ENCODE data around the gene YWHAE.

- TF ChIP-seq POLR2A (IDR thresholded peaks at IDR 0.05; ENCODE audit: low read depth, low read length) (no peak), POLR2AphosphoS5 (IDR thresholded peaks at IDR 0.05; ENCODE audit: low read depth, low read length) (no peak), TAF1 (IDR thresholded peaks at IDR 0.05; ENCODE audit: low read depth, low read length) (no peak)
Observed at GRCh38 chr17:1340371-1340770, 59.7 kb downstream of the YWHAE start.

Measured in GM12891 (cell line).